ENCODE measurements around the gene TMPRSS11F. TPM values are rescaled to one million over a fixed set of nuclear protein-coding genes. Genes with fewer than 3 reads are reported as not detected.

The TMPRSS11F gene
- total RNA-seq, 2 donors from 2014 or later = not detected

- Histone ChIP-seq H3K4me1 (no peaks in the 10 kb centered on the region), H3K27me3 (no peaks in the 10 kb centered on the region), H3K27ac (no peak overlapping the region), H3K36me3 (no peaks in the 10 kb centered on the region), H3K4me3 (no peak overlapping the region), H3K9me3 (no peaks in the 10 kb centered on the region)
- no peak for TF ChIP-seq CTCF (IDR thresholded peaks at IDR 0.05)
- no peak for DNase-seq (ENCODE audit: low spot score)
Observed at GRCh38 chr4:68147079-68147478, 17.4 kb upstream of the TMPRSS11F start.

- H3K27me3 ChIP-seq = no peaks in the 10 kb centered on the region
- H3K36me3 ChIP-seq = no peaks in the 10 kb centered on the region
- no peak for DNase-seq (ENCODE audit: low spot score)
- no peak overlapping the region for H3K4me3 ChIP-seq
- H3K4me1 ChIP-seq = no peaks in the 10 kb centered on the region
- H3K27ac ChIP-seq = no peak overlapping the region
- H3K9me3 ChIP-seq = no peaks in the 10 kb centered on the region
- TF ChIP-seq CTCF (IDR thresholded peaks at IDR 0.05) = no peak
Observed at GRCh38 chr4:68145261-68145660, 15.6 kb upstream of the TMPRSS11F start.

- no peak overlapping the region for H3K4me3 ChIP-seq
- no peaks in the 10 kb centered on the region for H3K4me1 ChIP-seq
- no peaks in the 10 kb centered on the region for H3K36me3 ChIP-seq
- no peak overlapping the region for H3K27ac ChIP-seq
- H3K9me3 ChIP-seq = peaks cover 0 to 4% of the 10 kb centered on the region in 2 donors
- no peaks in the 10 kb centered on the region for H3K27me3 ChIP-seq
- no peak for DNase-seq (ENCODE audit: low spot score)
- TF ChIP-seq CTCF (IDR thresholded peaks at IDR 0.05) = no peak
Observed at GRCh38 chr4:68141852-68142251, 12.2 kb upstream of the TMPRSS11F start.

GRCh38 chr4:68132342-68132741, 2.7 kb upstream of the TMPRSS11F start:
- DNase-seq (ENCODE audit: low spot score) = no peak
- H3K36me3 ChIP-seq = no peaks in the 10 kb centered on the region
- H3K27me3 ChIP-seq = no peaks in the 10 kb centered on the region
- H3K9me3 ChIP-seq = peaks cover 0 to 4% of the 10 kb centered on the region in 2 donors
- H3K4me1 ChIP-seq = no peaks in the 10 kb centered on the region
- H3K27ac ChIP-seq = no peak overlapping the region
- H3K4me3 ChIP-seq = no peak overlapping the region
- TF ChIP-seq CTCF (IDR thresholded peaks at IDR 0.05) = no peak

DNA sequence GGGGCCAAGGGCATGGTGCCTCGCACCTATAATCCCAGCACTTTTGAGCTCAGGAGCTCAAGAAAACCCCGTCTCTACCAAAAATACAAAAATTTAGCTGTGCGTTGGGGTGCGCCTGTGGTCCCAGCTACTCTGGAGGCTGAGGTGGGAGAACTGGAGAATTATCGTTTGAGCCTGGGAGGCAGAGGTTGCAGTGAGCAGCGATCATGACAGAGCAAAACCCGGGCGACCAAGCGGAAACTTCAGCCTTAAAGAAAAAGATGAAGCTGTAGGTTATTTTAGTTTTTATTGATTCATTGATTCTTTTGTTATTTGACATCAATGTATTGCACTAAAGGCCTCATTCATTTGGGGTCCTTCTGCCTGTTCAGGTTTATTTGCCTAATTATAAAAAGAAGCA, 5.4 kb downstream of the TMPRSS11F start:
- Histone ChIP-seq H3K27ac (no peak overlapping the region), H3K4me3 (no peak overlapping the region), H3K4me1 (no peaks in the 10 kb centered on the region), H3K36me3 (no peaks in the 10 kb centered on the region), H3K27me3 (no peaks in the 10 kb centered on the region), H3K9me3 (no peaks in the 10 kb centered on the region)
- no peak for TF ChIP-seq CTCF (IDR thresholded peaks at IDR 0.05)
- DNase-seq (ENCODE audit: low spot score) = no peak

GRCh38 chr4:68123525-68123924, 6.1 kb downstream of the TMPRSS11F start:
- H3K4me1 ChIP-seq = no peaks in the 10 kb centered on the region
- no peak for DNase-seq (ENCODE audit: low spot score)
- no peak for TF ChIP-seq CTCF (IDR thresholded peaks at IDR 0.05)
- H3K27me3 ChIP-seq = no peaks in the 10 kb centered on the region
- no peak overlapping the region for H3K27ac ChIP-seq
- no peaks in the 10 kb centered on the region for H3K9me3 ChIP-seq
- no peaks in the 10 kb centered on the region for H3K36me3 ChIP-seq
- H3K4me3 ChIP-seq = no peak overlapping the region
